ENCODE measurements around the gene SCN8A.

Gene SCN8A

GRCh38 chr12:51809193-51809592, 218.2 kb downstream of the SCN8A start:
- no peak overlapping the region for H3K4me3 ChIP-seq (ENCODE audit: low read length)
- TF ChIP-seq CTCF (conservative IDR thresholded peaks at IDR 0.05; ENCODE audit: low read length), result no peak
- no peak for DNase-seq (ENCODE audit: low read depth)

DNA sequence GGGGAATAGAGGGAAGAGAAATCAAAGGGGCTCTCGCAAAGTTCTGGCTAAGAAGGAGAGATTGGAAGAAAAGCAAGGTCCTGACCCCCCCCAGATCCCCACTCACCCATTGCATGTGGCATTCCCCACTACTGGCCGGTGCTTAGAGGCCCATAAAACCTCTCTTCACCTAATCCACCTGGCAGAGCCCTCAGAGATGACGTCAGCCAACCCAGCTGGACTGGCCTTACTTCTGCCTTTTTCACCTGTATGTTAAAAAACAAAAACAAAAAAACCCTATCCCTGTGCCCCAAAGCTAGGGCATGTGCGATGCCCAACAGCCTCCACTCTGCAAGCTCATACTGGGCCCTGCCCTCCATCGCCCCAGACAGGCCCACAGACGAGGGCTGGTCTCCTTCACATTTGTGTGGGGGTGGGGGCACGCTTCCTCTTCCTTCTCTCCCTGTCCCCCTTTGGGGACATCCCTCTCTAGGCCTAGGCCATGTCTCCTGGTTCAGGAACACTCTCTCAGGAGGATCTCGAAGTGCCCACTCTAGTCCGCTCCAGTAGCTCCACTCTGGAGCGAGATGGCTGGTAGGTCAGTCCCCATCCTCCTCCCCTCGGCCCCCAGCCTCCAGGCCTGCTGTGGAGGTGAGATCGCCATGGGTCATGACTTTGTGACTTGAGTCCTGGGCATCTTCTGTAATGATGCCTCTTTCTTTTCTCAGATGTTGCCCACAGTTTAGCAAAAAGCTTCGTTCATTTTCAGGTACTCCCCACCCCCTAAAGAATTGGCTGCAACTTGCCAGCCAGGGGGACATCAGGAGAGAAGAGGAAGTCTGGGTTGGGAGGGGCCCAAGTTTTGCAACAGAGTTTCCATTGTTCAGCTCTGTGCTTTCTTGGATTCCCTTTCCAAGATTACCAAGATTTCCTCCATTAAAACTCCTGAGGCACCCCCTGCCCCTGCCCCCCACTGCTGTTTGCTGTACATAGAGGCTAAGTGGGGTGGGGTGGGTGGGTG, 220.5 kb downstream of the SCN8A start:
- H3K4me3 ChIP-seq (ENCODE audit: low read length), result no peak overlapping the region
- TF ChIP-seq CTCF (conservative IDR thresholded peaks at IDR 0.05; ENCODE audit: low read length), result no peak
- no peak for DNase-seq (ENCODE audit: low read depth)

DNA sequence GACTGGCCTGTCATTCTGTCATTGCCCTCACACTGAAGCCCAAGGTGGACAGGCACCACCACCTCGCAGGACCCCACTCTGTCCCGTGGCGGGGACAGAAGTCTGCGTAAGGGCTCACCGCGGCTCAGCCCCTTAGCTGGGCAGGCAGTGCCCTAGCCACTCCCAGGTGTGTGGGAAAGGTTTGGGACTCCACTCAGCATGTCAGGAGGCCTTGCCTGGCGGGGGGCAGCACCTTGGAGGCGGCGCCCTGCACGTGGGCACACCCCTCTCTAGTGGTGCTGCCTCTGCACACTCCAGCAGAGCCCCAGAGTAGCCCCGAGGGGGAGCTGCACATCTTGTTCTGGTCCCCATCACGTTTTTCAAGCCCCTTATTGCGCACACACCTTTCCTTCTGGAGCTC, 221.8 kb downstream of the SCN8A start:
- H3K4me3 ChIP-seq (ENCODE audit: low read length), result no peak overlapping the region
- no peak for DNase-seq (ENCODE audit: low read depth)
- TF ChIP-seq CTCF (conservative IDR thresholded peaks at IDR 0.05; ENCODE audit: low read length), result no peak

- H3K4me3 ChIP-seq (ENCODE audit: low read length), result peak overlapping the region; percentile 60
- no peak for TF ChIP-seq CTCF (conservative IDR thresholded peaks at IDR 0.05; ENCODE audit: low read length)
- no peak for DNase-seq (ENCODE audit: low read depth)
Observed at GRCh38 chr12:51813931-51814310, 222.9 kb downstream of the SCN8A start.

DNA sequence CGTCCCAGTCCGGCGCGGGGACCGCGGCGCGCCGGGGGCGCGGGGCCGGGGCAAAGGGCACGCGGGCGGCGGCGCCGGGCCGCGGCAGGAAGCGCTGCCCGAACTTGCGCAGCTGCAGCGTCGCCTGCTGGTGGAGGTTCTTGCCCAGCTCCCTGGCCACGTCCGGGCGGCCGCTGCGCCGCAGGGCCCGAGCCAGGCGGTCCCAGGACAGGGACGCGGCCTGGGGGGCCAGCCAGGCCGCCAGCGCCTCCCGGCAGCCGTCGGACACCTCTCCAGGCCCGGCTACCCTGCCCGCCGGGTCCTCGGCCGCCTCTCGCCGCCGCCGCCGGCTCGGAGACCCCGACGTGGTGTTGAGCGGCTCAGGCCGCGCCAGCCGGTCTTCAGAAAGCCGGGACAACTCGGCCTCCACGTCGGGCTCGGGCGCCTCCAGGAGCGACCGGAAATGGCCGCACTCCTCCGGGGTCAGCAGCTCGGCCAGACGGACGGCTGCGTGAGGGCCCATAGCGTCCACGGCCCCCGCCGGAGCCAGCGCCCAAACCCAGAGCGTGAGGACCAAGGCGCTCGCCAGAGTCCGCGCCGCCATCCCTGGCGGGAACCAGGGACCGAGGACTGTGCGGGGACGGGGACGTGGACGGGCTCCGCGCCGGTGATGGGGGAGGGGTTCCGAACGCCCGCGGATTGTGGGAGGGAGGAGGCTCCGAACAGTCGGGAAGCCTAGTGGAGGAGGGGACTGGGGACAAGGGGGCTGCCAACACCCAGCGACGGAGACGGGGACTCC, 223.5 kb downstream of the SCN8A start:
- TF ChIP-seq CTCF (conservative IDR thresholded peaks at IDR 0.05; ENCODE audit: low read length), result peak; percentile 57
- H3K4me3 ChIP-seq (ENCODE audit: low read length), result peak overlapping the region; percentile 60
- peak; percentile 83 for DNase-seq (ENCODE audit: low read depth)

GRCh38 chr12:51815571-51815970, 224.5 kb downstream of the SCN8A start:
- no peak overlapping the region for H3K4me3 ChIP-seq (ENCODE audit: low read length)
- DNase-seq (ENCODE audit: low read depth), result no peak
- TF ChIP-seq CTCF (conservative IDR thresholded peaks at IDR 0.05; ENCODE audit: low read length), result no peak
